Uterus (tissue), 2 donors: ENCODE results near the gene CORO7.

Source experiments
- POLR2A ChIP-seq, 2 donors: fragments of 450-650 bp; IDR thresholded peaks; one replicate each; pipeline ENCODE4 v1.6.1; 2016; ENCODE audit warnings: antibody characterized with exemption in 2 of 2, mild to moderate bottlenecking in 1 of 2, moderate library complexity in 1 of 2
- TF ChIP-seq, protein P1 (sequence below), 4 experiments: fragments of 200-600 bp in 2 of 4; fragments of 450-650 bp in 2 of 4; sonication (generic) in 2 of 4; IDR thresholded peaks; one replicate each; pipeline ENCODE4 v1.5.1; 2016 to 2019; ENCODE audit warnings: antibody characterized with exemption in 4 of 4, mild to moderate bottlenecking in 2 of 4, moderate library complexity in 1 of 4

DNA sequence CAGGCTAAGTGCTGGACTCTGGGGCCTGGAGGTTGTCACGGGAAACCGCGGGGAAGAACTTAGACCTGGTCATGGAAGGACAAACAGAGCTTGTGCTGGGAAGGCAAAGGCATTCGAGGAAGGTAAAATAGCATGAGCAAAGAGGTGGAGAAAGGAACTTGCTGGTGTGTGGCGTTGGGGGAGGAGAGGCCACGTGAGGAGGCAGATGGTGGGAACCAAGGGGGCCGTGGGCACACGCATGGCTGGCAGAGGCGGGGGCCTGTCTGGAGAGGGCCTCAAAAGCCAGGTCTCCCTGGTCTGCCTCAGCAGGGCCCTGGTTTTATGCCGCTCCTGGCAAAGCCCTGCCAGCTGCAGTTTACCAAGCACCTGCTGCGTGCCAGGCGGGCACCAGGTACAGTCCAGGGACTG is 15.3 kb downstream of the CORO7 start:
- TF ChIP-seq, protein P1, sequence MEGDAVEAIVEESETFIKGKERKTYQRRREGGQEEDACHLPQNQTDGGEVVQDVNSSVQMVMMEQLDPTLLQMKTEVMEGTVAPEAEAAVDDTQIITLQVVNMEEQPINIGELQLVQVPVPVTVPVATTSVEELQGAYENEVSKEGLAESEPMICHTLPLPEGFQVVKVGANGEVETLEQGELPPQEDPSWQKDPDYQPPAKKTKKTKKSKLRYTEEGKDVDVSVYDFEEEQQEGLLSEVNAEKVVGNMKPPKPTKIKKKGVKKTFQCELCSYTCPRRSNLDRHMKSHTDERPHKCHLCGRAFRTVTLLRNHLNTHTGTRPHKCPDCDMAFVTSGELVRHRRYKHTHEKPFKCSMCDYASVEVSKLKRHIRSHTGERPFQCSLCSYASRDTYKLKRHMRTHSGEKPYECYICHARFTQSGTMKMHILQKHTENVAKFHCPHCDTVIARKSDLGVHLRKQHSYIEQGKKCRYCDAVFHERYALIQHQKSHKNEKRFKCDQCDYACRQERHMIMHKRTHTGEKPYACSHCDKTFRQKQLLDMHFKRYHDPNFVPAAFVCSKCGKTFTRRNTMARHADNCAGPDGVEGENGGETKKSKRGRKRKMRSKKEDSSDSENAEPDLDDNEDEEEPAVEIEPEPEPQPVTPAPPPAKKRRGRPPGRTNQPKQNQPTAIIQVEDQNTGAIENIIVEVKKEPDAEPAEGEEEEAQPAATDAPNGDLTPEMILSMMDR (IDR thresholded peaks at IDR 0.05) = no peak
- TF ChIP-seq POLR2A (IDR thresholded peaks at IDR 0.05) = no peak
